Measurements from ENCODE around the gene ARFGAP2.
"Not testable (repeated sequence)": the region's sequence is repeated elsewhere in the genome, so short reads cannot be mapped to it uniquely, and the experiment has no call there.

The ARFGAP2 gene

GRCh38 chr11:47176328-47177228, at the start of gene ARFGAP2:
Gene ARFGAP2 (minus strand): TSS chr11:47176879. CDS start chr11:47176853, 26 bp downstream.
- DNase-seq (ENCODE audit: low read depth in 2 of 2): peak; percentile 89

GRCh38 chr11:47225552-47226400, 49.1 kb upstream of the ARFGAP2 start:
- DNase-seq (ENCODE audit: low read depth in 2 of 2): no peak

- no peak for DNase-seq (ENCODE audit: low read depth in 2 of 2)
Measured at GRCh38 chr11:47222696-47223095, 46.0 kb upstream of the ARFGAP2 start.

DNA sequence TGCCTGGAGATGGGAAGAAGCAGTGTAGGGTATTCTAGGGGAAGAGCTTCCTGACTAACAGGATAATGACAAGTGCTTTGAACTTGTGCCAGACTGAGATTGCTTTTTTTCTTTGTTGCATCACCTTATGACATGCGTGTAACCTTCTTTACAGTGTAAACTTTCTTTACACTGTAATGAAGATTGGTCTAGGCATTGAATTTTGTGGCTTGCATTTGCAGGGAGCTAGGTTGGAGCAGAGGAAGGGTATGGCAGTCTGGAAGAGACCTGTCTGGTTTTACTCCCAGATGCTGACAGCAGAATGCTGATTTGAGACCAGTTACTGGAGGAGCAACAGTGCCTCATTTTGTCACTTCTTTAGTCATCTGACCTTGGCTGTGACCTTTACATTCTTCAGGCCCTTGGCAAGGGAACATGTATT, 43.7 kb upstream of the ARFGAP2 start:
- DNase-seq (ENCODE audit: low read depth in 2 of 2): peak in 1 of 2 experiments; percentile 23

GRCh38 chr11:47216121-47216798, 39.6 kb upstream of the ARFGAP2 start:
- peak; percentile 51 to 53 for DNase-seq (ENCODE audit: low read depth in 2 of 2)

DNA sequence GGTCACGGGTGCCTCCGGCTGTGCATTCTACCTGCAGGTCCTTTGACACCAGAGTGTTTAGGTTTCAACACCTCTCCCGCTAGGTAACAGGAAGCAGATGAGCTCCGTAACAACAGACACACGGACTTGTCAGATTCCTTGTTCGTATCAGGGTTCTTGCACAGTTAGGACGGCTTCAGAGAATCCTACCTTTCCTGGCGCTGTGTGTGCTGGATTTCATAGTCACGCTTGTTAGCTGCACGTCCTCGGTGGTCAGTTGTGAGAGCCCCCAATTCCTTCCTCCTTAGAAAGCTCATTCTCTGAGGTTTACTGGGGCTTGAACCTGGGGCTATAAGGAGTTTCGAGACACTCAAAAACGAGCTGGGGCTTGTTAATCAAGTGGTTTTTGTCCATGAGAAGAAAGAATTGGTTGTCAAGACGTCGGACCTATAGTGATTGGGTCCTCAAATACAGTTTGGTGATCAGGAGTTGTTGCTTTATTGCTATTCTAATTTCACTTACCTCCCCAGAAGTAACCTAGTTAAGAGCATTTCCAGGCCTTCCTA, 38.8 kb upstream of the ARFGAP2 start:
- DNase-seq (ENCODE audit: low read depth in 2 of 2): no peak

GRCh38 chr11:47213950-47214565, 37.4 kb upstream of the ARFGAP2 start:
- no peak for DNase-seq (ENCODE audit: low read depth in 2 of 2)

GRCh38 chr11:47212938-47213337, 36.3 kb upstream of the ARFGAP2 start:
- no peak for DNase-seq (ENCODE audit: low read depth in 2 of 2)

DNA sequence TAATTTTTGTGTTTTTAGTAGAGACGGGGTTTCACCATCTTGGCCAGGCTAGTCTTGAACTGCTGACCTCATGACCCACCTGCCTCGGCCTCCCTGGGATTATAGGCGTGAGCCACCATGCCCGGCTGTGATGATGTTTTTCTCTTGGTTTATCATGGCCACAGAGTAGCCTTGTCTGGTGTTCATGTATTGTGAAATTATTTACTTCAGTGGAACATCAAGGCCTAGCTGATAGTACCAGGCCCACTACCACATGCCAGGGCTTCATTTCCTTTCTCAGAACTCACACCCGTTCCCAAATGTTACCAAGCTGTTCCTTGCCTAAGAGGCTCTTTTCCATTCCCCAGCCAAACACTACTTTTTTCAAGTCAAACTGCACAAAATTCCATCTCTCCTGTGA, 31.9 kb upstream of the ARFGAP2 start:
- DNase-seq (ENCODE audit: low read depth in 2 of 2): no peak

- not testable (repeated sequence) for DNase-seq (ENCODE audit: low read depth in 2 of 2)
Measured at GRCh38 chr11:47208008-47208552, 31.4 kb upstream of the ARFGAP2 start.

GRCh38 chr11:47207459-47207858, 30.8 kb upstream of the ARFGAP2 start:
- no peak for DNase-seq (ENCODE audit: low read depth in 2 of 2)

DNA sequence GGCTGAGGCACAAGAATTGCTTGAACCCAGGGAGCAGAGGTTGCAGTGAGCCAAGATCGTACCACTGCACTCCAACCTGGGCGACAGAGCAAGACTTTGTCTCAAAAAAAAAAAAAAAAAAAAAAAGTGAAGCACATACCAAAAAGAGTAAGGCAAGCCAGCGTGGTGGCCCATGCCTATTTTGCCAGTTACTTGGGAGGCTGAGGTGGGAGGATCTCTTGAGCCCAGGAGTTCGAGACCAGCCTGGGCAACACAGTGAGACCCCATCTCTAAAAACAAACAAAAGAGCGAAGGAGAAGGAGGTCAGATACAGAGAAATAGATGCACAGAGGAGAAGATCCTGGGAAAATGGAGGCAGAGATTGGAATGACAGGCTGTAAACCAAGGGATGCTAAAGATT, 29.9 kb upstream of the ARFGAP2 start:
- not testable (repeated sequence) for DNase-seq (ENCODE audit: low read depth in 2 of 2)

DNA sequence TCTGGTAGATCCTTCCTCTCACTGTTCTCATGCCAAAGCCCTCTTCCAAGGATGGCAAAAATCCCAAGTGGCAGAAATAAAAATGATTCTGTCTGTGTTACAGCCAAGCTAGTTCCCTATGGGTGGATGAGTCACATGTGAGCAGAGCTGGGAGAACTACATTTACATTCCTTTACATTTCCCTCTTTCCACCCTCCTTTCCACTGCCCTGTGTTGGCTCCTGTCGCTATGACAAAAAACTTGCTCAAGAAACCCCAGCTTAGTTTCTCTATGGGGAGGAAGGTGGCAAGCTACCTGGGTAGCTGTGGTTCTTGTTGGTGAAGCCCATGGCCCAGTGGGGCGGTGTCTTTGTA, 27.9 kb upstream of the ARFGAP2 start:
- peak in 1 of 2 experiments; percentile 63 for DNase-seq (ENCODE audit: low read depth in 2 of 2)

DNA sequence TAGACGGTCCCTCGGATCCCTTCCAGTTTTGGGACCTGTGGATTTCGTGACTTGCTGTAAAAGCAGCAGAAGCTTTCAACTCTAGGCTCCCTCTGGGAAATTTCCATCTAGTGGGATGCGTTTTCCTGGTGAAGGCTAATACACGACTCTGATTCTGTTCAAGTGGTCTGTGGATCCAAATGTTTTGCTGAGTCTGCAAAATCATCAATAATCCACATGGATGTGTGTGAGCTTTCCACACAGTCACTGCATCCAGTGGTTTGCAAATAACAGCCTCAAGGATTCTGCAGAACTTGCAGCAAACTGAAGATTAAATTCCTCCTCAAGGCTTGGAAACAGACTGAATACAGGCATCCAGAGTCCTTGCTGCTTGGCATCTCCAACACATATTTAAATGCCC, 25.9 kb upstream of the ARFGAP2 start:
- DNase-seq (ENCODE audit: low read depth in 2 of 2): no peak

DNA sequence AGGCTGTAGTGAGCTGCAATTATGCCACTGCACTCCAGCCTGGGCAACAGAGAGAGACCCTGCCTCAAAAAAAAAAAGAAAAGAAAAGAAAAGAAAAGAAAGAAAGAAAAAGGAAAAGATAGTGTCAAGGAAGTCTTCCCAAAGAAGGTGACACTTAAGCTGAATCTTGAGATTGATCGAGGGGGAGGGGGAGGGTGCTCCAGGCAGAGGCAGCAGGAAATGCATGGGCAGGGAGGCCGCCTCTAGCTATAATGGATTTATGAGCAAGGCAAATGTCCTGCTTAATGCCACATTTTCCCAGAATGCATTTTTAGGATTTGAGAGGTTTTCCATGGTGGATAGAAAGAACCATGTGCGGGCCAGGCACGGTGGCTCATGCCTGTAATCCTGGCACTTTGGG, 24.3 kb upstream of the ARFGAP2 start:
- no peak for DNase-seq (ENCODE audit: low read depth in 2 of 2)

GRCh38 chr11:47198161-47198560, 21.5 kb upstream of the ARFGAP2 start:
- not testable (repeated sequence) for DNase-seq (ENCODE audit: low read depth in 2 of 2)

GRCh38 chr11:47192111-47192510, 15.4 kb upstream of the ARFGAP2 start:
- no peak for DNase-seq (ENCODE audit: low read depth in 2 of 2)

GRCh38 chr11:47191137-47191536, 14.5 kb upstream of the ARFGAP2 start:
- not testable (repeated sequence) for DNase-seq (ENCODE audit: low read depth in 2 of 2)

GRCh38 chr11:47189100-47189834, 12.6 kb upstream of the ARFGAP2 start:
- DNase-seq (ENCODE audit: low read depth in 2 of 2): peak in 1 of 2 experiments; percentile 24

DNA sequence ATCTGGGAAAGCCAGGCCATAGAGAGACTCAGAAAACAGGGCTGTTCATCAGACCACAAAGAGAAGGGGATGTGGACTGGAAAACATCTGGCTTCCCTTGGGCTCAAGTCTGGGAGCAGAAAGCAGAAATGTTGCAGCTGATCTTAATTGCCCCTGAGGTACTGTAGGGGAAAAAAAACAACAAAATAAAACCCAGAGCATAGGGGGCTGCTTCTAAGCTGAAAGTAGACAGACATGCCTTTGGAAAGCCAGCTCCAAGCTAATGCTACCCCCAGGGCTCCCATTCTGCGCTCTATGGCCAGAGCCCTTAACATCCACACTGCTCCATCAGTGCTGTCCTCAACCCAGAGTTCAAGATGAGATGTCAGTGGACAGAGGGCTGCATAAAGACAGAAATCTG, 11.6 kb upstream of the ARFGAP2 start:
- DNase-seq (ENCODE audit: low read depth in 2 of 2): peak in 1 of 2 experiments; percentile 9
